ENCODE results near the gene CALCOCO1. TPM values are rescaled to one million over a fixed set of nuclear protein-coding genes. Genes with fewer than 3 reads are reported as not detected.
A peak's percentile ranks its signal among the peaks of the same experiment; 100 is the strongest.

Gene CALCOCO1
- total and polyA plus RNA-seq, 9 of the 15 experiments (the other 6 are each of a cell fraction or from before 2014, with no cell fraction given), result 1.9 to 31.8 (median 11.0) TPM

DNA sequence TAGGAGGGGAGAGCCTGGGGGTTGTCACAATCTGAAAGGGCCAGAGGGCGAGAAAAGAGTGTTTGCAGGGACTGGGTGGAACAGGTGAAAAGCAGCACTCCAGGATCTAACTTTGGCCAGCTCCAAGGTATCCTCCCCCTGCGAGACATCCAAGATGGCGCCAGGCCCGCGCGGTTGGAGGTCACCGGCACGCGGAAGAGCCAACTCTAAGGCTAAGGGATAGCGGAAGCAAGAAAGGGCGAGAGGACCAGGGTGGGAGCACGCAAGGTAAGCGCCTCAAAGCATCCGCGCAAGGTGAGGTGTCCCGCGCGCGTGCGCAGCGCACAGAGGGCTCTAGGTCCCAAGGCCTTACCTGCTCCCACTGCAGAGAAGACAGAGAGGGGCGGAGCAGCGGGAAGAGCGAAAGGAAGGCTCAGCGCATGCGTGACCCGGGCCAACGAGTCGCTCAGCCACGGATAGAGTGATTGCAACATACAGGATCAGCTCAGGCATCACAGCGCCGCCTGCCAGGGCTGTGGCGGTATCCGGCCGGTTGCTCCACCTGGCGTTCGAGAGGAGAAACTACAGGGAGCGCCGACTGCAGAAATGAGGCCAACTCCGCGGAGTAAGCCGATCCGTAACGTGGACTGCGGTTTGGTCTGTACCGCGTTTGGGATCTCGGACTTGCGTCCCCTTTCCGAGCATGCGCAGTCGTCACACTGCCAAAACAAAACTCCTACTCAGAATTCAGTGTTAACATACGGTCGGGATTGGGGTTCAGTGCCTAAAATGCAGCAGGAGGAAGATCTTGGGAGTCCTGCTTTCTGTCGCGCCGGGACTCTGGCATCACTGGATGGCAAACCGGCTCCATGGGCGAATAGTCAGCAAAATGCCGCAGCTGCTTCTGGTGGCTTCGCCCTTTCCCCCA lies 51.3 kb downstream of the CALCOCO1 start, which contains the start of gene ATP5MC2 (continued):
- TF ChIP-seq XRCC4 (IDR thresholded peaks at IDR 0.05; ENCODE audit: extremely low read depth, insufficient read depth, insufficient read length), result no peak
- TF ChIP-seq POLR2A (conservative IDR thresholded peaks at IDR 0.05), result peak; percentile 98
- TF ChIP-seq ZNF212 (CRISPR knock-in tag; IDR thresholded peaks at IDR 0.05), result no peak
- peak; percentile 100 for TF ChIP-seq ZNF121 (CRISPR knock-in tag; conservative IDR thresholded peaks at IDR 0.05)
- TF ChIP-seq ZFP30 (CRISPR knock-in tag; IDR thresholded peaks at IDR 0.05; ENCODE audit: borderline replicate concordance), result peak; percentile 7; the same call in 1 of the 2 replicates
- no peak for TF ChIP-seq ZNF644 (tag; IDR thresholded peaks at IDR 0.05; ENCODE audit: low read depth)
- TF ChIP-seq ZNF589 (CRISPR knock-in tag; IDR thresholded peaks at IDR 0.05; ENCODE audit: low read depth), result no peak
- no peak for TF ChIP-seq ZC3H8 (IDR thresholded peaks at IDR 0.05)
- TF ChIP-seq CC2D1A (IDR thresholded peaks at IDR 0.05), result peak; percentile 88
- peak; percentile 99 for TF ChIP-seq TAF9B (IDR thresholded peaks at IDR 0.05; ENCODE audit: partially characterized antibody)
- TF ChIP-seq ZNF263 (CRISPR knock-in tag; IDR thresholded peaks at IDR 0.05; ENCODE audit: borderline replicate concordance), result peak; percentile 81; the same call in 1 of the 2 replicates
- TF ChIP-seq ZNF551 (CRISPR knock-in tag; IDR thresholded peaks at IDR 0.05), result no peak
- TF ChIP-seq, protein P1, sequence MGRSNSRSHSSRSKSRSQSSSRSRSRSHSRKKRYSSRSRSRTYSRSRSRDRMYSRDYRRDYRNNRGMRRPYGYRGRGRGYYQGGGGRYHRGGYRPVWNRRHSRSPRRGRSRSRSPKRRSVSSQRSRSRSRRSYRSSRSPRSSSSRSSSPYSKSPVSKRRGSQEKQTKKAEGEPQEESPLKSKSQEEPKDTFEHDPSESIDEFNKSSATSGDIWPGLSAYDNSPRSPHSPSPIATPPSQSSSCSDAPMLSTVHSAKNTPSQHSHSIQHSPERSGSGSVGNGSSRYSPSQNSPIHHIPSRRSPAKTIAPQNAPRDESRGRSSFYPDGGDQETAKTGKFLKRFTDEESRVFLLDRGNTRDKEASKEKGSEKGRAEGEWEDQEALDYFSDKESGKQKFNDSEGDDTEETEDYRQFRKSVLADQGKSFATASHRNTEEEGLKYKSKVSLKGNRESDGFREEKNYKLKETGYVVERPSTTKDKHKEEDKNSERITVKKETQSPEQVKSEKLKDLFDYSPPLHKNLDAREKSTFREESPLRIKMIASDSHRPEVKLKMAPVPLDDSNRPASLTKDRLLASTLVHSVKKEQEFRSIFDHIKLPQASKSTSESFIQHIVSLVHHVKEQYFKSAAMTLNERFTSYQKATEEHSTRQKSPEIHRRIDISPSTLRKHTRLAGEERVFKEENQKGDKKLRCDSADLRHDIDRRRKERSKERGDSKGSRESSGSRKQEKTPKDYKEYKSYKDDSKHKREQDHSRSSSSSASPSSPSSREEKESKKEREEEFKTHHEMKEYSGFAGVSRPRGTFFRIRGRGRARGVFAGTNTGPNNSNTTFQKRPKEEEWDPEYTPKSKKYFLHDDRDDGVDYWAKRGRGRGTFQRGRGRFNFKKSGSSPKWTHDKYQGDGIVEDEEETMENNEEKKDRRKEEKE (IDR thresholded peaks at IDR 0.05; ENCODE audit: borderline replicate concordance in 1 of 2, control insufficient read depth in 1 of 2, low read depth in 2 of 2, low read length in 1 of 2), result peak in 1 of 2 experiments; percentile 86; a peak in 1 of 4 replicates
- TF ChIP-seq MECOM (CRISPR knock-in tag; IDR thresholded peaks at IDR 0.05), result peak; percentile 43; the same call in 1 of the 2 replicates
- TF ChIP-seq SRF (CRISPR knock-in tag; IDR thresholded peaks at IDR 0.05), result no peak; a peak in 1 of 4 replicates
- TF ChIP-seq GTF2E2 (tag; IDR thresholded peaks at IDR 0.05), result no peak; the same call in 1 of the 2 replicates
- TF ChIP-seq MEIS2 (IDR thresholded peaks at IDR 0.05; ENCODE audit: partially characterized antibody), result peak; percentile 92
- no peak for TF ChIP-seq PHB2 (IDR thresholded peaks at IDR 0.05; ENCODE audit: low read depth)
- TF ChIP-seq, protein P2, sequence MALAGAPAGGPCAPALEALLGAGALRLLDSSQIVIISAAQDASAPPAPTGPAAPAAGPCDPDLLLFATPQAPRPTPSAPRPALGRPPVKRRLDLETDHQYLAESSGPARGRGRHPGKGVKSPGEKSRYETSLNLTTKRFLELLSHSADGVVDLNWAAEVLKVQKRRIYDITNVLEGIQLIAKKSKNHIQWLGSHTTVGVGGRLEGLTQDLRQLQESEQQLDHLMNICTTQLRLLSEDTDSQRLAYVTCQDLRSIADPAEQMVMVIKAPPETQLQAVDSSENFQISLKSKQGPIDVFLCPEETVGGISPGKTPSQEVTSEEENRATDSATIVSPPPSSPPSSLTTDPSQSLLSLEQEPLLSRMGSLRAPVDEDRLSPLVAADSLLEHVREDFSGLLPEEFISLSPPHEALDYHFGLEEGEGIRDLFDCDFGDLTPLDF (CRISPR knock-in tag; IDR thresholded peaks at IDR 0.05), result no peak
- TF ChIP-seq SAFB2 (IDR thresholded peaks at IDR 0.05; ENCODE audit: borderline replicate concordance, low read depth, low read length, severe bottlenecking), result no peak
- TF ChIP-seq RB1 (IDR thresholded peaks at IDR 0.05; ENCODE audit: low read depth), result peak; percentile 97
- TF ChIP-seq, protein P3, sequence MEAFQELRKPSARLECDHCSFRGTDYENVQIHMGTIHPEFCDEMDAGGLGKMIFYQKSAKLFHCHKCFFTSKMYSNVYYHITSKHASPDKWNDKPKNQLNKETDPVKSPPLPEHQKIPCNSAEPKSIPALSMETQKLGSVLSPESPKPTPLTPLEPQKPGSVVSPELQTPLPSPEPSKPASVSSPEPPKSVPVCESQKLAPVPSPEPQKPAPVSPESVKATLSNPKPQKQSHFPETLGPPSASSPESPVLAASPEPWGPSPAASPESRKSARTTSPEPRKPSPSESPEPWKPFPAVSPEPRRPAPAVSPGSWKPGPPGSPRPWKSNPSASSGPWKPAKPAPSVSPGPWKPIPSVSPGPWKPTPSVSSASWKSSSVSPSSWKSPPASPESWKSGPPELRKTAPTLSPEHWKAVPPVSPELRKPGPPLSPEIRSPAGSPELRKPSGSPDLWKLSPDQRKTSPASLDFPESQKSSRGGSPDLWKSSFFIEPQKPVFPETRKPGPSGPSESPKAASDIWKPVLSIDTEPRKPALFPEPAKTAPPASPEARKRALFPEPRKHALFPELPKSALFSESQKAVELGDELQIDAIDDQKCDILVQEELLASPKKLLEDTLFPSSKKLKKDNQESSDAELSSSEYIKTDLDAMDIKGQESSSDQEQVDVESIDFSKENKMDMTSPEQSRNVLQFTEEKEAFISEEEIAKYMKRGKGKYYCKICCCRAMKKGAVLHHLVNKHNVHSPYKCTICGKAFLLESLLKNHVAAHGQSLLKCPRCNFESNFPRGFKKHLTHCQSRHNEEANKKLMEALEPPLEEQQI (IDR thresholded peaks at IDR 0.05), result no peak; the same call in 1 of the 2 replicates
